Activated CD8-positive, alpha-beta memory T cell treated with anti-CD3 and anti-CD28 coated beads, Interleukin-2, amount 50 U/mL, for 24 hours (primary cell): ENCODE results near the gene INTS6.

ENCODE experiments used
- DNase-seq: peaks from one replicate; pipeline ENCODE4 v3.0.0-alpha.2; 2020; ENCODE audit errors: extremely low read depth

The INTS6 gene

GRCh38 chr13:51346397-51346796 lies 106.4 kb downstream of the INTS6 start:
- no peak for DNase-seq

GRCh38 chr13:51343475-51343874 lies 109.4 kb downstream of the INTS6 start:
- no peak for DNase-seq

DNA sequence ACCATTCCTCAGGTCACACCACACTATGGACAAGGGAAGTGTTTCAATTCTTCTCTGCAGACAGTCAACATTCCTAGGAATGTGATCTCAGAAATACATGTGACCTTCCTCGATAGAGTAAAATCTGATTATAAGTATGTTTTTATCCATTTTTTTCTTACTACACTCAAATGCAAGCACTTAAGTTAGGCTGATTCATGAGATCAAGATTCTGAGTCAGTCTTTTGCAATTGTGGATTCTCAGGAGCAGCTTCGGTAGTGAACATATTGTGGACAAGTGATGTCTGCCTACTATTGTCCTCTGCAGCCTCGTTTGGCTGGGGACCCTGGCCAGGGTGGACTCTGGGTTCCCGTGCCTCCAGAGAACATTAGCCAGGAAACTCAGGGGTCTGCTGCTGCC lies 110.1 kb downstream of the INTS6 start:
- DNase-seq, result no peak

GRCh38 chr13:51341791-51342190 lies 111.0 kb downstream of the INTS6 start:
- no peak for DNase-seq

- no peak for DNase-seq
These were observed 111.6 kb downstream of the INTS6 start for GRCh38 chr13:51341232-51341631.

- no peak for DNase-seq
These were observed 112.7 kb downstream of the INTS6 start for GRCh38 chr13:51339952-51340732.

- DNase-seq, result no peak
These were observed 113.5 kb downstream of the INTS6 start, which contains the start of gene SERPINE3 for GRCh38 chr13:51339354-51339753. SERPINE3 (plus strand) TSS chr13:51339691; CDS start chr13:51341092, 1,401 bp downstream.

DNA sequence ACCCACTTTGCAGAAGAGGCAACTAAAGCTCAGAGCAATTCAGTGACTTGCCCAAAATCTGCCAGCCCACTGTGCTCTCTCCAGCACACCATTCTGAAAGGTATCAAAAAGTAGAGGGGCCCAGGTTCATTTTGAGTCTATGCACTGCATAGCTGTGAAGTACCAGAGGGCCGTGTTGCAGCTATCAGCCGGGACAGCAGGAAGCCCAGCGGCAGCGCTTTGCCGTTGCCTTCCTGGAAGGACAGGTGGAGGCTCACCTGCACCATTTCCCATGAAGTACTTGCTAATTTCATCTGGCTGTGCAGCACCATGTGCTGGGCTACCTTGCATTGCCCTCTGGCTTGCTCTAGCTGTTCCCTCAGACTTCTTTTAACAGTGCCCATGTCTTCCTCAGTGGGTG lies 116.1 kb downstream of the INTS6 start:
- no peak for DNase-seq

DNA sequence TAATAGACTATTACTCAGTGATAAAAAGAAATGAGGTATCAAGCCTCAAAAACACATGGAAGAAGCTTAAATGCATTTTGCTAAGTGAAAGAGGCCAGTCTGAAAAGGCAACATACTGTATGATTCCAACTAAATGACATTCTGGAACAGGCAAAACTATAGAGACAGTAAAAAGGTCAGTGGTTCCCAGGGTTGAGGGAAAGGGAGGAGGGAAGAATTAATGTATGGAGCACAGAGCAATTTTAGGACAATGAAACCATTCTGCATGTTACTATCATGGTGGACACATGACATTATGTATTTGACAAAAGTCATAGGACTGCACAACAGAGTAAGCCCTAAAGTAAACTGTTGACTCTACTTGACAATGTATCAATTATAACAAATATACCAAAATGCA lies 119.0 kb downstream of the INTS6 start:
- DNase-seq, result no peak

- DNase-seq, result no peak
These were observed 119.4 kb downstream of the INTS6 start for GRCh38 chr13:51333421-51333820.

- no peak for DNase-seq
These were observed 120.1 kb downstream of the INTS6 start for GRCh38 chr13:51332566-51333361.

GRCh38 chr13:51331354-51331861 lies 121.4 kb downstream of the INTS6 start:
- DNase-seq, result no peak

- no peak for DNase-seq
These were observed 122.0 kb downstream of the INTS6 start for GRCh38 chr13:51330791-51331190.

GRCh38 chr13:51329606-51330005 lies 123.2 kb downstream of the INTS6 start:
- no peak for DNase-seq

- DNase-seq, result no peak
These were observed 124.3 kb downstream of the INTS6 start for GRCh38 chr13:51328488-51328887.

DNA sequence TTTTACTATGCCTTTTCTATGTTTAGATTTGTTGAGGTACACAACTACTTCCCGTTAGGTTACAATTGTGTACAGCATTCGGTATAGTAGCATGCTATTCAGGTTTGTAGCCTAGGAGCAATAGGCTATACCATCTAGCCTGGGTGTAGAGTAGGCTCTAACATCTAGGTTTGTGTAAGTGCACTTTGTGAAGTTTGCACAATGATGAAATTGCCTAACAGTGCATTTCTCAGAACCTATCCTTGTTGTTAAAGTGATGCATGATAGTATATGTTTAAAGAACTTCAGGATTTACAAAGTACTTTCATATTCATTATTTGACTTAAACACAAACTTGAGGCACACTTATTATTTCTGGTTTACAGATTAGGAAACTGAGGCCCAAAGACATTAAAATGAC lies 124.9 kb downstream of the INTS6 start:
- no peak for DNase-seq

- no peak for DNase-seq
These were observed 126.1 kb downstream of the INTS6 start for GRCh38 chr13:51326777-51327176.

- DNase-seq, result no peak
These were observed 127.0 kb downstream of the INTS6 start for GRCh38 chr13:51325837-51326236.

- no peak for DNase-seq
These were observed 128.0 kb downstream of the INTS6 start for GRCh38 chr13:51324714-51325420.

GRCh38 chr13:51323824-51324511 lies 128.9 kb downstream of the INTS6 start:
- no peak for DNase-seq

- no peak for DNase-seq
These were observed 130.0 kb downstream of the INTS6 start for GRCh38 chr13:51322826-51323225.

DNA sequence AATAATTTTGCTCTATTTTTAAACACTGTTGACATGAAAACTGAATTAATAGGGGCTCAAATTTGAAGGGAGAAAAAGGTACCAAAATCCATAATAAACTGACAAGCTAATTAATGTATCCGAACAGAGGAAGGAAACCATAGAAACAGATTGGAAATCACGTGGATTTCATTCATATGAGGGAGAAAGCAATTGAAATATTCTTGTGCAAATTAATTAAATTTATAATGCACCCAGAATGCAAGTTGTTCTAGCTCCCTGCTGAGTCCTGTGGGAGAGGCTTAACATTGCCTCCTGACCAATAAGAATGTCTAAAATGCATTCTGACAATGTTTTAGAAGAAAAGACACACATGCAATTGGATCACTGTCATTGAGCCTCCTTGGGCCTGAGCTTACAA lies 131.0 kb downstream of the INTS6 start:
- DNase-seq, result no peak
